ENCODE data around the gene TMED10. TPM values are rescaled to one million over a fixed set of nuclear protein-coding genes. Genes with fewer than 3 reads are reported as not detected.

TMED10 gene
- total and polyA plus RNA-seq, 2 of the 13 experiments (the other 11 are each of a cell fraction or from before 2014, with no cell fraction given): 311 to 377 TPM

DNA sequence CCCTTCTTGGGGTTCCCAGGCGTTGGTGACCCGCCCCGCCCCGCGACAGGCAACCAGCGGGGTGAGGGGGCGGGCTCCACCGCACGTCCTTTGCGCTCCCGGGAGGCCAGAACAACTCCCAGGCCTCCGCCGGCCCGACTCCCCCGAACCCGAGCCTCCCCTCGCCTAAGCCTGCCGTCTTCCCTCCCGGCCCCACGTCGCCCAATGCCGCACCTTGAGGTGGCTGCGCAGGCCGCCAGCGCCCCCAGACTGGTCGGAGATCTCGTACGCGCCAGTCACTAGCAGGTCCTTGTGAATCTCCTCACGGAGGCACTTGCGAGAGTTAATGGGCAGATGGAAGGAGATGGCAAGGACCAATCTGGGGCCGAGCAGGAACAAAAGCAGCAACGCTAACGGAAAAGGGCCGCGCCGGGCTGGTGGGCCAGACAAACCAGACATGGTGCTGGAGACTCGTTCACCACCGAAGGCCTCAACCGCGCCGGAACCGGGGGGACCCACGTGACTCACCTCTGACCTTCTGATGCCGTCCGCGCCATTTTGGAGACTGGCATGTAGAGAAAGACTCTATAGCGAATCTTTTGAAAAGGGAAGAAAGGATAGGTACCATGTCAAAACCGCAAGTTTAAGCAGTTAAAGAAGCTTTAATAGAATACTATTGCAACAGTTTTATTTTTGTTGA is at the start of gene TMED10 (continued):
- TF ChIP-seq HNF1A (IDR thresholded peaks at IDR 0.05; ENCODE audit: low read depth) (no peak), HNF1A (CRISPR knock-in tag; IDR thresholded peaks at IDR 0.05; ENCODE audit: borderline replicate concordance) (peak; percentile 73), ZNF496 (CRISPR knock-in tag; IDR thresholded peaks at IDR 0.05; ENCODE audit: insufficient replicate concordance) (no peak), MAF1 (CRISPR knock-in tag; IDR thresholded peaks at IDR 0.05; ENCODE audit: borderline replicate concordance) (peak; percentile 90), CBX2 (IDR thresholded peaks at IDR 0.05; ENCODE audit: low read depth, low read length) (no peak), CBX2 (CRISPR knock-in tag; IDR thresholded peaks at IDR 0.05; ENCODE audit: low read depth) (no peak), ZNF747 (CRISPR knock-in tag; IDR thresholded peaks at IDR 0.05; ENCODE audit: borderline replicate concordance) (0 out of 2 replicates have a peak, but pooled peaks have one; percentile 81), ZNF580 (CRISPR knock-in tag; IDR thresholded peaks at IDR 0.05; ENCODE audit: borderline replicate concordance, low read depth) (0 out of 2 replicates have a peak, but pooled peaks have one; percentile 19), ZNF746 (CRISPR knock-in tag; IDR thresholded peaks at IDR 0.05) (peak; percentile 60; the same call in 1 of the 2 replicates), POLR2A (IDR thresholded peaks at IDR 0.05; ENCODE audit: insufficient read depth in 1 of 2, low read depth in 2 of 2, low read length in 2 of 2) (peak; percentile 83 to 87), ARHGAP35 (CRISPR knock-in tag; IDR thresholded peaks at IDR 0.05; ENCODE audit: borderline replicate concordance) (peak; percentile 92), IKZF4 (CRISPR knock-in tag; IDR thresholded peaks at IDR 0.05; ENCODE audit: borderline replicate concordance, low read depth, not compliant biosample characterization) (peak; percentile 62), KLF15 (CRISPR knock-in tag; IDR thresholded peaks at IDR 0.05; ENCODE audit: borderline replicate concordance) (peak; percentile 31; the same call in 1 of the 2 replicates), ZKSCAN5 (CRISPR knock-in tag; IDR thresholded peaks at IDR 0.05) (no peak), NFIB (CRISPR knock-in tag; IDR thresholded peaks at IDR 0.05; ENCODE audit: borderline replicate concordance) (0 out of 2 replicates have a peak, but pooled peaks have one; percentile 41), RELA (CRISPR knock-in tag; IDR thresholded peaks at IDR 0.05) (peak; percentile 68; the same call in 1 of the 2 replicates)
- TF ChIP-seq, protein P1, sequence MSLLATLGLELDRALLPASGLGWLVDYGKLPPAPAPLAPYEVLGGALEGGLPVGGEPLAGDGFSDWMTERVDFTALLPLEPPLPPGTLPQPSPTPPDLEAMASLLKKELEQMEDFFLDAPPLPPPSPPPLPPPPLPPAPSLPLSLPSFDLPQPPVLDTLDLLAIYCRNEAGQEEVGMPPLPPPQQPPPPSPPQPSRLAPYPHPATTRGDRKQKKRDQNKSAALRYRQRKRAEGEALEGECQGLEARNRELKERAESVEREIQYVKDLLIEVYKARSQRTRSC (CRISPR knock-in tag; IDR thresholded peaks at IDR 0.05; ENCODE audit: low read depth): no peak
- TF ChIP-seq, protein P2, sequence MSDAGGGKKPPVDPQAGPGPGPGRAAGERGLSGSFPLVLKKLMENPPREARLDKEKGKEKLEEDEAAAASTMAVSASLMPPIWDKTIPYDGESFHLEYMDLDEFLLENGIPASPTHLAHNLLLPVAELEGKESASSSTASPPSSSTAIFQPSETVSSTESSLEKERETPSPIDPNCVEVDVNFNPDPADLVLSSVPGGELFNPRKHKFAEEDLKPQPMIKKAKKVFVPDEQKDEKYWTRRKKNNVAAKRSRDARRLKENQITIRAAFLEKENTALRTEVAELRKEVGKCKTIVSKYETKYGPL (CRISPR knock-in tag; IDR thresholded peaks at IDR 0.05): peak; percentile 24; the same call in 1 of the 2 replicates
